AG04449 (cell line): ENCODE results near the gene TEX29.

Experiments used
- CTCF ChIA-PET: fragments of 350-600 bp; formaldehyde crosslinking; extraction: SDS; loops from one replicate; lab custom pipeline; 2021; ENCODE audit warnings: antibody characterized with exemption; lab: Yijun Ruan, JAX
- POLR2A ChIA-PET: fragments of 400-600, 350-600 bp; formaldehyde crosslinking; extraction: SDS; loops from one replicate; lab custom pipeline; 2020; ENCODE audit warnings: antibody characterized with exemption, inconsistent platforms; lab: Yijun Ruan, JAX
- DNase-seq: peaks from one replicate; pipeline ENCODE4 v3.0.0-alpha.2; 2010; ENCODE audit warnings: low read depth, low spot score
- H3K4me3 ChIP-seq: 2 replicates; pipeline ENCODE4 v1.5.1; 2011; ENCODE audit warnings: low read depth, mild to moderate bottlenecking, control low read depth, low read length
- CTCF ChIP-seq: IDR thresholded peaks from one replicate; pipeline ENCODE4 v1.5.1; 2011; ENCODE audit warnings: mild to moderate bottlenecking, moderate library complexity, low read length, control low read depth, inconsistent platforms; ENCODE audit not compliant: insufficient read depth; ENCODE audit errors: missing control alignments

Gene TEX29

GRCh38 chr13:111278258-111278657 is 42.2 kb upstream of the TEX29 start:
- TF ChIP-seq CTCF: no peak
- ChIA-PET POLR2A (no interaction called here), CTCF (interaction anchor here (1.2 kb wide), 1 partner anchor 8 kb away, joined by 3 read pairs; no protein-coding TSS in a partner anchor)
- DNase-seq: no peak
- no peak overlapping the region for H3K4me3 ChIP-seq

- POLR2A ChIA-PET: no interaction called here
- no peak for DNase-seq
- TF ChIP-seq CTCF: no peak
- no peak overlapping the region for H3K4me3 ChIP-seq
- CTCF ChIA-PET: interaction anchor here (1.2 kb wide), 1 partner anchor 9 kb away, joined by 3 read pairs; no protein-coding TSS in a partner anchor
Observed at GRCh38 chr13:111278743-111279652, 41.4 kb upstream of the TEX29 start.

- DNase-seq: no peak
- no peak overlapping the region for H3K4me3 ChIP-seq
- ChIA-PET CTCF (no interaction called here), POLR2A (no interaction called here)
- TF ChIP-seq CTCF: no peak
Observed at GRCh38 chr13:111280226-111280625, 40.2 kb upstream of the TEX29 start.

GRCh38 chr13:111280681-111281585 is 39.5 kb upstream of the TEX29 start:
- DNase-seq: no peak
- TF ChIP-seq CTCF: no peak
- POLR2A ChIA-PET: interaction anchor here (1.0 to 1.5 kb wide), 2 partner anchors 29 to 82 kb away, joined by 5 read pairs; no protein-coding TSS in a partner anchor
- no peak overlapping the region for H3K4me3 ChIP-seq
- CTCF ChIA-PET: interaction anchor here (1.1 to 1.2 kb wide), 3 partner anchors 10 to 213 kb away, joined by 3 to 7 read pairs (median 3); no protein-coding TSS in a partner anchor

GRCh38 chr13:111281751-111282311 is 38.6 kb upstream of the TEX29 start:
- ChIA-PET POLR2A (interaction anchor here (1.5 kb wide), 1 partner anchor 83 kb away, joined by 5 read pairs; no protein-coding TSS in a partner anchor), CTCF (interaction anchor here (1.1 to 1.2 kb wide), 3 partner anchors 9 to 214 kb away, joined by 3 to 7 read pairs (median 3); no protein-coding TSS in a partner anchor)
- DNase-seq: peak; percentile 65
- no peak overlapping the region for H3K4me3 ChIP-seq
- no peak for TF ChIP-seq CTCF
